IMR-90 (cell line): ENCODE results near the gene KRTAP10-6. TPM values are rescaled to one million over a fixed set of nuclear protein-coding genes. Genes with fewer than 3 reads are reported as not detected.

ENCODE experiments used
- ATAC-seq: fragments of 200-7000 bp; cut with Tn5 transposase; 2 replicates; pipeline ENCODE4 v1.9.1; 2020; ENCODE audit warnings: low read depth, mild to moderate bottlenecking, moderate library complexity
- BruUV-seq: library from RNA; stranded (reverse); fragments of 400-500 nt; replicated peaks from 2 replicates; lab custom pipeline; 2021; lab: Mats Ljungman, UMichigan
- CTCF ChIA-PET: fragments of 300-600 bp; formaldehyde crosslinking; extraction: SDS; loops from one replicate; lab custom pipeline; 2021; ENCODE audit warnings: antibody characterized with exemption; lab: Yijun Ruan, JAX
- POLR2A ChIA-PET: fragments of 300-600 bp; sonication (Branson Sonifier 250); formaldehyde crosslinking; loops from one replicate; lab custom pipeline; 2022; ENCODE audit warnings: antibody characterized with exemption; ENCODE audit not compliant: unreplicated experiment; lab: Charles Lee
- DNase-seq: peaks from one replicate; pipeline ENCODE4 v3.0.0; 2013
- H2AFZ ChIP-seq: replicated peaks from 2 replicates; pipeline ENCODE3; 2013; ENCODE audit warnings: low read length, mild to moderate bottlenecking; ENCODE audit not compliant: poor library complexity
- H2AK5ac ChIP-seq: 2 replicates; pipeline ENCODE4 v1.6.1; 2013; ENCODE audit warnings: low read depth, low read length, inconsistent platforms
- H2AK9ac ChIP-seq: replicated peaks from 2 replicates; pipeline ENCODE3; 2013; ENCODE audit warnings: mild to moderate bottlenecking, low read depth, low read length, moderate library complexity; ENCODE audit not compliant: poor library complexity
- H2BK120ac ChIP-seq: 2 replicates; pipeline ENCODE4 v1.6.1; 2013; ENCODE audit warnings: low read depth, low read length, inconsistent platforms
- H2BK15ac ChIP-seq: 3 replicates; pipeline ENCODE4 v1.6.1; 2013; ENCODE audit warnings: low read depth, low read length, inconsistent platforms
- H2BK20ac ChIP-seq: 2 replicates; pipeline ENCODE4 v1.6.1; 2013; ENCODE audit warnings: low read depth, mild to moderate bottlenecking, inconsistent platforms, low read length, moderate library complexity
- H2BK5ac ChIP-seq: 2 replicates; pipeline ENCODE4 v1.6.1; 2013; ENCODE audit warnings: mild to moderate bottlenecking, low read depth, low read length, inconsistent platforms; ENCODE audit not compliant: poor library complexity, severe bottlenecking
- H3K14ac ChIP-seq: replicated peaks from 2 replicates; pipeline ENCODE4 v1.6.1; 2013; ENCODE audit warnings: low read depth, low read length, inconsistent platforms
- H3K18ac ChIP-seq: 2 replicates; pipeline ENCODE4 v1.6.1; 2013; ENCODE audit warnings: low read depth, low read length, control low read depth
- H3K23ac ChIP-seq: 2 replicates; pipeline ENCODE4 v1.6.1; 2013; ENCODE audit warnings: low read depth, low read length, inconsistent platforms
- H3K27ac ChIP-seq: 2 replicates; pipeline ENCODE4 v1.5.1; 2013; ENCODE audit warnings: mild to moderate bottlenecking, control low read depth, low read length; ENCODE audit not compliant: insufficient read depth
- H3K27me3 ChIP-seq: 2 replicates; pipeline ENCODE4 v1.6.1; 2013; ENCODE audit warnings: low read length; ENCODE audit not compliant: control insufficient read depth, insufficient read depth
- H3K36me3 ChIP-seq: 2 replicates; pipeline ENCODE4 v1.6.1; 2013; ENCODE audit warnings: low read length, mixed read lengths; ENCODE audit not compliant: control insufficient read depth, insufficient read depth
- H3K4ac ChIP-seq: 2 replicates; pipeline ENCODE4 v1.6.1; 2013; ENCODE audit warnings: low read depth, low read length, inconsistent platforms
- H3K4me1 ChIP-seq: 2 replicates; pipeline ENCODE4 v1.6.1; 2013; ENCODE audit warnings: low read length, mixed read lengths; ENCODE audit not compliant: control insufficient read depth, insufficient read depth
- H3K4me2 ChIP-seq: 2 replicates; pipeline ENCODE4 v1.6.1; 2013; ENCODE audit warnings: low read depth, mild to moderate bottlenecking, control low read depth, low read length, moderate library complexity
- H3K4me3 ChIP-seq: 2 replicates; pipeline ENCODE4 v1.5.1; 2013; ENCODE audit warnings: low read depth, mild to moderate bottlenecking, control low read depth, low read length, moderate library complexity; ENCODE audit not compliant: insufficient read depth
- H3K56ac ChIP-seq: 2 replicates; pipeline ENCODE4 v1.6.1; 2013; ENCODE audit warnings: low read length, inconsistent platforms; ENCODE audit not compliant: insufficient read depth; ENCODE audit errors: extremely low read depth
- H3K79me1 ChIP-seq, 2 experiments: 2 replicates each; pipeline ENCODE4 v1.6.1; 2013; ENCODE audit warnings: low read length in 2 of 2, inconsistent platforms in 1 of 2, low read depth in 1 of 2
- H3K9ac ChIP-seq: 2 replicates; pipeline ENCODE4 v1.6.1; 2013; ENCODE audit warnings: low read depth, low read length, control low read depth
- H3K9me1 ChIP-seq: 2 replicates; pipeline ENCODE4 v1.6.1; 2013; ENCODE audit warnings: low read length, inconsistent platforms; ENCODE audit not compliant: insufficient read depth
- H3K9me3 ChIP-seq: 2 replicates; pipeline ENCODE4 v1.6.1; 2013; ENCODE audit warnings: low read length; ENCODE audit not compliant: control insufficient read depth, insufficient read depth
- H4K20me1 ChIP-seq: 2 replicates; pipeline ENCODE4 v1.6.1; 2013; ENCODE audit warnings: low read length, inconsistent platforms; ENCODE audit not compliant: insufficient read depth
- H4K5ac ChIP-seq: 2 replicates; pipeline ENCODE4 v1.6.1; 2013; ENCODE audit warnings: mild to moderate bottlenecking, low read depth, low read length, control low read depth
- H4K8ac ChIP-seq, 2 experiments: 2 replicates each; pipeline ENCODE4 v1.6.1; 2013; ENCODE audit warnings: low read depth in 2 of 2, low read length in 2 of 2, control low read depth in 1 of 2, inconsistent platforms in 1 of 2
- H4K91ac ChIP-seq: 2 replicates; pipeline ENCODE4 v1.6.1; 2013; ENCODE audit warnings: low read depth, low read length, inconsistent platforms; ENCODE audit not compliant: insufficient read depth
- MAFK ChIP-seq: IDR thresholded peaks from 2 replicates; pipeline ENCODE4 v1.6.1; 2012; ENCODE audit warnings: low read depth, low read length, improper control_type of control experiment
- MXI1 ChIP-seq: IDR thresholded peaks from 2 replicates; pipeline ENCODE4 v1.6.1; 2012; ENCODE audit warnings: low read depth, mild to moderate bottlenecking, low read length, moderate library complexity, borderline replicate concordance
- USF2 ChIP-seq: fragments of 150-350 bp; IDR thresholded peaks from 2 replicates; pipeline ENCODE4 v1.6.1; 2017; ENCODE audit warnings: mild to moderate bottlenecking, antibody characterized with exemption, low read length, low read depth
- WGBS, 2 experiments: methylation state at CpG; one replicate each; pipeline versions ENCODE4 v1.1.5 to v1.1.7; 2013; ENCODE audit warnings: missing lambda C conversion rate in 2 of 2; ENCODE audit not compliant: insufficient read length in 1 of 2; ENCODE audit errors: extremely low coverage in 2 of 2; 5-methylcytosine and 5-hydroxymethylcytosine counted together
- dilution Hi-C: fragments of 300-500 bp; cut with HindIII; formaldehyde crosslinking; loops from one replicate; pipeline ENCODE4 v1.14.3; 2018; ENCODE audit warnings: low sequenced_read_pairs; ENCODE audit not compliant: unreplicated experiment
- in situ Hi-C: fragments of 300-500 bp; cut with MboI; formaldehyde crosslinking; loops from 3 replicates; pipeline ENCODE4 v1.14.3; 2019; ENCODE audit warnings: low sequenced_read_pairs, inconsistent platforms, mixed read lengths
- intact Hi-C: fragments of 100-400 bp; cut with micrococcal nuclease; formaldehyde crosslinking; loops from 2 replicates; pipeline ENCODE4 v1.10.0; 2022
- polyA plus RNA-seq, 3 experiments: library from polyadenylated mRNA; depleted of rRNA; stranded (reverse); fragments of >200 nt; gene quantifications; 2 replicates each; pipeline ENCODE4 v1.2.3, GENCODE V29; 2012; ENCODE audit warnings: low replicate concordance in 1 of 3
- total RNA-seq: library from RNA; depleted of rRNA; stranded (reverse); fragments of >200 nt; gene quantifications from 2 replicates; pipeline ENCODE4 v1.2.3, GENCODE V29; 2012

Gene KRTAP10-6
- total and polyA plus RNA-seq, 2 of the 4 experiments (the other 2 are of a cell fraction): not detected

- Histone ChIP-seq H4K20me1 (no peaks in the 10 kb centered on the region), H3K9me1 (no peaks in the 10 kb centered on the region), H3K4me2 (no peak overlapping the region), H2BK15ac (no peak overlapping the region), H2BK5ac (no peak overlapping the region), H3K14ac (no peak overlapping the region), H3K4ac (no peak overlapping the region), H2AFZ (no peak overlapping the region), H4K5ac (no peak overlapping the region), H3K23ac (no peak overlapping the region), H3K36me3 (no peaks in the 10 kb centered on the region), H3K56ac (no peak overlapping the region), H3K9me3 (peaks cover 2% of the 10 kb centered on the region), H3K9ac (no peak overlapping the region), H3K27me3 (peaks cover 8% of the 10 kb centered on the region), H3K27ac (no peak overlapping the region), H2AK9ac (no peak overlapping the region), H2BK20ac (no peak overlapping the region), H3K4me1 (no peaks in the 10 kb centered on the region), H3K18ac (no peak overlapping the region), H4K91ac (no peak overlapping the region), H2AK5ac (no peak overlapping the region), H3K4me3 (no peak overlapping the region), H2BK120ac (no peak overlapping the region), H3K79me1 (no peaks in the 10 kb centered on the region), H4K8ac (no peak overlapping the region)
- no CpG with 5 or more reads among the region's 3 CpGs for WGBS, 2 experiments
- CTCF ChIA-PET: no interaction called here
- in situ Hi-C loops (no loop called here), dilution Hi-C loops (no loop called here), intact Hi-C loops (no loop called here)
- POLR2A ChIA-PET: no interaction called here
- DNase-seq: no peak
- no TSS peak for BruUV-seq
- TF ChIP-seq MAFK (no peak), MXI1 (no peak), USF2 (no peak)
- ATAC-seq: no peak
Measured at GRCh38 chr21:44544566-44544965, 47.7 kb downstream of the KRTAP10-6 start.
